K562 (cell line): ENCODE data around the gene NUP62CL. TPM values are rescaled to one million over a fixed set of nuclear protein-coding genes. Genes with fewer than 3 reads are reported as not detected.

Source experiments
- BCOR ChIP-seq: fragments of 450-650 bp; IDR thresholded peaks from 2 replicates; pipeline ENCODE4 v1.6.1; 2016
- BRF1 ChIP-seq: IDR thresholded peaks from 3 replicates; pipeline ENCODE4 v1.6.1; 2011; ENCODE audit warnings: borderline replicate concordance, mild to moderate bottlenecking; ENCODE audit not compliant: insufficient read length; ENCODE audit errors: extremely low read depth
- COPS2 ChIP-seq: fragments of 450-650 bp; conservative IDR thresholded peaks from 2 replicates; pipeline ENCODE4 v1.6.1; 2016; ENCODE audit warnings: mild to moderate bottlenecking, moderate library complexity
- CTBP1 ChIP-seq: fragments of 450-650 bp; IDR thresholded peaks from 2 replicates; pipeline ENCODE4 v1.6.1; 2016; ENCODE audit warnings: borderline replicate concordance
- DMBX1 ChIP-seq: fragments of 250-450 bp; sonication (Bioruptor Pico); IDR thresholded peaks from 2 replicates; pipeline ENCODE4 v1.8.0; 2022; ENCODE audit warnings: inconsistent platforms, mild to moderate bottlenecking, moderate library complexity, borderline replicate concordance
- DNMT1 ChIP-seq: fragments of 450-650 bp; IDR thresholded peaks from 2 replicates; pipeline ENCODE4 v1.6.1; 2016; ENCODE audit warnings: antibody characterized with exemption, mild to moderate bottlenecking
- ELF2 ChIP-seq: fragments of 250-450 bp; sonication (Bioruptor Pico); IDR thresholded peaks from 2 replicates; pipeline ENCODE4 v1.5.0; 2021; ENCODE audit warnings: mild to moderate bottlenecking
- ELF4 ChIP-seq: fragments of 450-650 bp; formaldehyde crosslinking; IDR thresholded peaks from 2 replicates; pipeline ENCODE4 v1.4.0; 2022; ENCODE audit warnings: missing genetic modification characterization
- FIP1L1 ChIP-seq: fragments of 200-400 bp; formaldehyde crosslinking; IDR thresholded peaks from 2 replicates; pipeline ENCODE4 v1.6.1; 2018; ENCODE audit warnings: mild to moderate bottlenecking, low read depth, low read length; ENCODE audit not compliant: poor library complexity, severe bottlenecking
- FOSL1 ChIP-seq: fragments of 200-800 bp; sonication (Bioruptor generic); conservative IDR thresholded peaks from 2 replicates; pipeline ENCODE4 v1.6.1; 2016; ENCODE audit warnings: missing genetic modification characterization, missing compliant biosample characterization
- HIVEP1 ChIP-seq: fragments of 250-450 bp; sonication (Bioruptor Pico); IDR thresholded peaks from 2 replicates; pipeline ENCODE4 v1.4.0; 2020; ENCODE audit warnings: mild to moderate bottlenecking
- KDM1A ChIP-seq, 2 experiments: fragments of 450-650 bp; IDR thresholded peaks; 2 replicates each; pipeline ENCODE4 v1.6.1; 2016; ENCODE audit warnings: mild to moderate bottlenecking in 2 of 2
- LARP7 ChIP-seq: fragments of 450-650 bp; IDR thresholded peaks from 2 replicates; pipeline ENCODE4 v1.6.1; 2016
- MECOM ChIP-seq: fragments of 250-450 bp; sonication (Bioruptor Pico); IDR thresholded peaks from 2 replicates; pipeline ENCODE4 v1.8.0; 2022; ENCODE audit warnings: inconsistent platforms
- MEF2A ChIP-seq: IDR thresholded peaks from 2 replicates; pipeline ENCODE4 v1.6.1; 2011; ENCODE audit warnings: low read depth, mild to moderate bottlenecking, low read length, moderate library complexity; ENCODE audit not compliant: control insufficient read depth
- NONO ChIP-seq, 2 experiments: fragments of 200-400 bp in 1 of 2; fragments of 450-650 bp in 1 of 2; formaldehyde crosslinking in 1 of 2; IDR thresholded peaks; 2 replicates each; pipeline ENCODE4 v1.6.1; 2017; ENCODE audit warnings: low read depth in 2 of 2, mild to moderate bottlenecking in 2 of 2, moderate library complexity in 2 of 2, low read length in 1 of 2
- NR2C2 ChIP-seq, 2 experiments: fragments of 200-800 bp in 1 of 2; sonication (Bioruptor generic) in 1 of 2; sonication (generic) in 1 of 2; formaldehyde crosslinking in 1 of 2; IDR thresholded peaks; 2 replicates each; pipeline versions ENCODE4 v1.6.1 to v1.8.0; 2016 to 2022; ENCODE audit warnings: mild to moderate bottlenecking in 1 of 2, missing compliant biosample characterization in 1 of 2, missing genetic modification characterization in 1 of 2, missing genetic modification reagents in 1 of 2
- PML ChIP-seq: IDR thresholded peaks from 2 replicates; pipeline ENCODE4 v1.6.1; 2012; ENCODE audit warnings: low read length, inconsistent platforms
- POLR2AphosphoS2 ChIP-seq: IDR thresholded peaks from 2 replicates; pipeline ENCODE4 v1.6.1; 2012; ENCODE audit warnings: low read length, improper control_type of control experiment
- SLC30A9 ChIP-seq: fragments of 250-450 bp; sonication (Bioruptor Pico); IDR thresholded peaks from 2 replicates; pipeline ENCODE4 v1.8.0; 2022; ENCODE audit warnings: mild to moderate bottlenecking, moderate library complexity
- SMARCA5 ChIP-seq: fragments of 450-650 bp; IDR thresholded peaks from 2 replicates; pipeline ENCODE4 v1.6.1; 2016
- TFAP4 ChIP-seq: sonication (generic); formaldehyde crosslinking; IDR thresholded peaks from 2 replicates; pipeline ENCODE4 v1.8.0; 2022; ENCODE audit warnings: missing genetic modification reagents, mild to moderate bottlenecking, moderate library complexity, borderline replicate concordance
- ZEB2 ChIP-seq: fragments of 450-650 bp; IDR thresholded peaks from 2 replicates; pipeline ENCODE4 v1.6.1; 2016
- ZFP36 ChIP-seq: fragments of 150-350 bp; IDR thresholded peaks from 2 replicates; pipeline ENCODE4 v1.6.1; 2018; ENCODE audit warnings: low read length, low read depth; ENCODE audit not compliant: partially characterized antibody
- ZNF146 ChIP-seq: IDR thresholded peaks from one replicate; pipeline ENCODE4 v1.6.1; 2018; ENCODE audit warnings: missing compliant biosample characterization; ENCODE audit not compliant: unreplicated experiment
- ZNF395 ChIP-seq: fragments of 200-800 bp; sonication (Bioruptor generic); IDR thresholded peaks from 2 replicates; pipeline ENCODE4 v1.6.1; 2017; ENCODE audit warnings: missing genetic modification characterization, missing compliant biosample characterization
- ZNF507 ChIP-seq: conservative IDR thresholded peaks from 2 replicates; pipeline ENCODE4 v1.6.1; 2017; ENCODE audit warnings: missing genetic modification characterization, missing compliant biosample characterization
- ZNF589 ChIP-seq: fragments of 200-800 bp; sonication (Bioruptor generic); IDR thresholded peaks from 2 replicates; pipeline ENCODE4 v1.6.1; 2016; ENCODE audit warnings: low read depth, missing genetic modification characterization, missing compliant biosample characterization
- polyA plus RNA-seq, 8 experiments: library from polyadenylated mRNA; depleted of rRNA in 4 of 8; stranded (reverse) in 5 of 8; unstranded in 3 of 8; fragments of >200 nt; fragmentation: Nextera tagmentation in 2 of 8; fragmentation: Illumina TruSeq in 1 of 8; extraction: Ambion mirVana in 2 of 8; extraction: Trizol in 1 of 8; gene quantifications; 2 replicates each; pipeline versions ENCODE4 v1.2.1 to v1.2.3, GENCODE V29; 2011 to 2014; ENCODE audit warnings: inconsistent platforms in 1 of 8, missing spikeins in 1 of 8
- total RNA-seq, 7 experiments: library from RNA; depleted of rRNA in 6 of 7; stranded (reverse); fragments of >200 nt in 6 of 7; fragmentation: Illumina TruSeq in 2 of 7; extraction: Trizol in 2 of 7; gene quantifications; 2 replicates each; pipeline versions ENCODE4 v1.2.1 to v1.2.3, GENCODE V29; 2011 to 2021; ENCODE audit warnings: low replicate concordance in 1 of 7

Gene NUP62CL
- total and polyA plus RNA-seq, 9 of the 15 experiments (the other 6 are each of a cell fraction or from before 2014, with no cell fraction given) = 29.7 to 101 (median 42.7) TPM

- TF ChIP-seq ZNF589 (CRISPR knock-in tag) = 0 out of 2 replicates have a peak, but pooled peaks have one; percentile 23
- TF ChIP-seq ZFP36 = no peak
- TF ChIP-seq DMBX1 (CRISPR knock-in tag) = peak; percentile 21; the same call in 1 of the 2 replicates
- TF ChIP-seq FOSL1 = peak; percentile 63
- TF ChIP-seq BCOR = no peak
- no peak for TF ChIP-seq CTBP1
- no peak for TF ChIP-seq MEF2A
- TF ChIP-seq NONO (IDR thresholded peaks at IDR 0.05; ENCODE audit: low read depth in 2 of 2, low read length in 1 of 2) = no peak
- peak; percentile 85 for TF ChIP-seq TFAP4 (CRISPR knock-in tag)
- TF ChIP-seq KDM1A (IDR thresholded peaks at IDR 0.05) = no peak
- peak; percentile 70; the same call in 1 of the 2 replicates for TF ChIP-seq ZNF395
- TF ChIP-seq COPS2 = no peak
- TF ChIP-seq ZEB2 = no peak
- TF ChIP-seq HIVEP1 (CRISPR knock-in tag) = no peak
- TF ChIP-seq BRF1 = no peak
- no peak for TF ChIP-seq FIP1L1
- no peak for TF ChIP-seq DNMT1
- no peak for TF ChIP-seq ELF2 (CRISPR knock-in tag)
- no peak for TF ChIP-seq ELF4 (CRISPR knock-in tag)
- TF ChIP-seq LARP7 = no peak
- TF ChIP-seq POLR2AphosphoS2 = no peak
- TF ChIP-seq PML = no peak
- no peak for TF ChIP-seq MECOM
- TF ChIP-seq SMARCA5 = no peak
- TF ChIP-seq NR2C2 (CRISPR knock-in tag; IDR thresholded peaks at IDR 0.05) = 0 out of 2 replicates have a peak, but pooled peaks have one; percentile 36
- TF ChIP-seq NR2C2 (tag; IDR thresholded peaks at IDR 0.05) = no peak
- TF ChIP-seq ZNF146 (CRISPR knock-in tag) = no peak
- TF ChIP-seq SLC30A9 = no peak
- no peak for TF ChIP-seq ZNF507 (tag)
Observed at GRCh38 chrX:107154787-107155620, 51.2 kb downstream of the NUP62CL start (continued).
